NCI-H345 treated with DMSO at 0.1 percent for 48 hours (cell line): ENCODE data around the gene IFNA4.
"Not testable (repeated sequence)": the region's sequence is repeated elsewhere in the genome, so short reads cannot be mapped to it uniquely, and the experiment has no call there.

Source experiments
- DNase-seq: peaks from one replicate; lab custom pipeline; 2025; ENCODE audit not compliant: unreplicated experiment; lab: John Stamatoyannopoulos, UW

The IFNA4 gene

DNA sequence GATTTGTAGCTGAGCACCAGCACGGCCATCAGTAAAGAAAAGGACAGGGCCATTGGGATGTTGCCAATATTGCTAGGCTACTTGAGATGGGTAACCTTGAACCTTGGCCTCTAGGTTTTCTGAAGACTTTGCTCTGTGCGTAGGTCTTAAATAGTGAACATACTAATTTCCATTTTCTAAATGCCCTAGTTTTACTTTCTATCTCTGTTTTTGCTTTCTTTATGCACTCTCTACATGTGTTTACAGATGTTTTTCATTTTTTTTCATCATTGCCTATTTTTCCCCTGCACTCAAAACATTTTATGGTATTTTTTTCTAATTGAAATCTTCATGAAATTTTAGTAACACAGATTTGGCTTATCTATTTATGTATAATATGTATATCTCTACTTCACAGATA is 20.8 kb downstream of the IFNA4 start, which contains the start of gene IFNA21:
Gene IFNA21 (minus strand): TSS at position 101 of the 400 bp plus-strand sequence. CDS start 48 bp downstream, at position 53.
- DNase-seq: not testable (repeated sequence)

DNA sequence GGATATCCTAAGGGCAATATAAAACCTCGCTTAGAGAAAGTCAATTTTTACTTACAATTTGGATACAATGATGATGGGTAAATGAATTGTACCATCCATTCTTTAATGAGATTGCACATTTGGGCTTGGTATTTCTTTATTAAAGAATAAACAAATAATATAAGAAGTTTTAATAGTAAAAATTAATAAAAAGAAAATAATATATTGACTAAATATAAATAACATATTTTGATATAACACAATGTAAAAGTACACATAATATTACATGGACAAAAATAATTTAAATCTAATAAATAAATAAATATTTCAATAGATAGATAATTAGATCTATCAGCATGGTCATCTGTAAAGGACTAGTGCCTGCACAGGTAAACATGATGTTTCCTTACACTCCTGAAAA is 21.9 kb downstream of the IFNA4 start:
- DNase-seq: no peak

DNA sequence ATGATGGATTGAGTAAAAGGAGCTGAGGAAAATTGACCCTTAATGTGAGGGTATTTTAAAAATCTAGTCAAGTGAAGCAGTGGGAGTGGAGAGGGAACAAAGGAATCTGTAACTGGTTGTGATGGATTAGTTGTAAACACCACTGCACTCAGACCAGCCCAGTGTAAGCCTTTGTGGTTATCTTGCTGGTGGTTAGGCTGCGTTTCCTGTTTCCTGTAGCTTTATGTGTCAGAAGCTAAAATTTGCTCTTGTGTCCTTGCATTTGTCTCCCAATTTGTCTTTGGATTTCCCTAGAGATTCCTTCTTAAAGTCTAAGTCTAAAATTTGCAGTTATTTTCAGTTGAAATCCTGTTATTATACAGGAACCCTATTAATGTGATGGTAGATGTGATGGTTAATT is 27.2 kb downstream of the IFNA4 start:
- DNase-seq: no peak

DNA sequence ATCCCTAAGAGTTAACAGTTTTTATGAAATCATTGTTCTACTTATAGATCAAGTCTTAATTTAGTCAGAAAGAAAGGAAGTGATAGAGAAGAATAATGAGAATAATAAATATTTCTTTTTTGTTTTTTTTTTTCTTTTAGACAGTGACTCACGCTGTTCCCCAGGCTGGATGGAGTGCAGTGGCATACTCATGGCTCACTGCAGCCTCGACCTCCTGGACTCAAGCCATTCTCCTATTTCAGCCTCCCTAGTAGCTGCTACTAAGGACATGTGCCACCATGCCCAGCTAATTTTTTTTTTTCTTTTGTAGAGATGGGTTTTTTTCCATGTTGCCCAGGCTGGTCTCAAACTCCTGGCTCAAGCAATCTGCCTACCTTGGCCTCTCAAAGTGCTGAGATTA is 31.9 kb downstream of the IFNA4 start:
- DNase-seq: no peak

DNA sequence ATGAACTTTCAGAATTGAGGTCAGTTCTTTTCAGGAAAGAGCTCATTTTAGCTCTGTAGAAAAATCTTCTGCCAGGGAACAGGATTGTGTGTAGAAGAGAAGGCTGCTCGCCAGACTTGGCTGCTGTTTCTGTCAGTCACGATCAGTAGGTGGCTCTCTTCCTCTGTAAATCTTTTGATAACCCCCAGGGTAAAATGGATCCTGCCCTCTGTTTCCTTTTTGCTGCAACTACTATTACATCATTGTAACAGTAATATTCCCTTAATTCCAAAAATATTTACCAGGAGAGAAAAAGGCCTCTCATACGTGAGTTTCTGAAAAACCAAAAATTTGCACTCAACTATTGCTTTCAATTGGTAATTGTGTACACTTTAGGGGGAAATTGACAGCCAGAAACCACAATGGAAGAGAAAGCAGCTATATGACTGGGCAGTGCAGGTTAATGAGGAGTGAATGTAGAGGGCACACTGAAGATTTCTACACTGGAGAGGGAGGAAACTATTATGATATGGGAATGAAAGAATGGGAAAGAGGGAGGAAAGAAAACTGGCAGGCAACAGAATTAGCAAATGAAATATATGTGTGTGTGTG is 33.3 kb downstream of the IFNA4 start:
- DNase-seq: peak; percentile 2

DNA sequence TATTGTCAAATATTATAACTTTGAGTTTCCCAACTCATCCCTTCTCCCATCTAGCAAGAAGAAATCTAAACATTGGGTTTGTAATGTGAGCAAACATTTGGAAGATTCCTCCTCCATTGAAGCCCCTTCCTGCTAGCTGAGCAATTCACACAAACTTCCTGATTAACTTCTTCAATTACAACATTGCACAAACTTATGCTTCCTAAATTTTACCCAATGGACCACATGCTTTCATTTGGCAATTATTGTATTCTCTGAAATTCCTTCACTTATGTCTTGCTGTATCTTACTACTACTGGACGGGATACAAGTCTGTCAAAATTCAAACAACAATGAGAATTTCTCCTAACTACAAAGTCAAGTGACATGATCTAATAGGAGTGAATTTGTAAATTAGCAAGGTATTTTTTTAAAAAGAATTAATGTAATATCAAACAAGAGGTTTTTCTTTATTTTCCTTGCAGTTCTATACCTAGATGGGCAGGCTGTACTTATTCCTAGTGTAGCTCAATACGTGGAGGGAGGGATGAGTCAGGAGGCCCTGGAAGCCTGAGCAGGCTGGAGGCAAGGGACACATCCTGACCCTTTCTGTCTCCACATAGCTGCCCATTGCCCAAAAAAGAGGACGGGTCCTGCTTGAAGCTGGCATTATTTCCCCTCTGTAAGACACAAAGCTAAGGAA is 33.9 kb downstream of the IFNA4 start:
- no peak for DNase-seq

DNA sequence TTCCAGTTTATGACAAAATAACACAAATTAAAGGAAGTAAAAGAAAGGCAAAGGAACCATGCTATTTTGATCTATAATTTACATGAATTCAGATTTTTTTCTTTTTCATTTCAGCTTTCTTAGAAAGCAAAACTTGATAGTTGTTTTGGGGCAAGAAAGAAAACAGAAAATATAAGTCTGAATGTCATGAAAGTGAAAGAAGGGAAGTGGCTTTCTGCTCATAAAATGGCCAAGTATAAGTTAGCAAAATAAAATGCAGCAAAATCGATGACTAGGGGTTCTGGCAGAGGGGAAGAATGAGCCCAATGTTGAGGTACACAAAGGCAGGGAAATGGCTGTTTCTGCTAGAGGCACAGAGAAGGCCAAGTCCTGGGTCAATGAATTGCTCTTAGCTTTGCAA is 42.8 kb downstream of the IFNA4 start:
- no peak for DNase-seq

DNA sequence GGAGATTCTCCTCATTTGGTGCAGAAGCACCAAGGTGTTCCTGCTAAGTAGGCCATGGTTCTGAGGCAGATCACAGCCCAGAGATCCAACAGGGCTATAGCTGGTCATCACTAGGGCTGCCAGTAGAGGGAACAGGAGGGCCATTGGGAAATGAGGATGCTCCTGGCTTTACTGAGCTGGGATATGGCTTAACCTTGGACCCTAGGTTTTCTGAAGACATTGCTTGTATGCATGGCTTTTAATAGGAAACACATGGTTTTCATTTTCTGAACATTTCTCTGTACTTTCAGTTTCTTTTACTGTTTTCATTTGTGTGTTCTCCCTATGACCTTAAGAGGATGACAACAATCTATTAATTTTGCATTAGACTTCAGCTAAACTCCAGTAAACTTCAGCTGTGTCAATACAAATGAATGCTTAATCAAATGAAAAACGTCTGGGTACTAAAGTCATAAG is 45.9 kb downstream of the IFNA4 start, which contains the start of gene IFNW1:
Gene IFNW1 (minus strand): TSS at position 406 of the 456 bp plus-strand sequence. CDS start 262 bp downstream, at position 144.
- DNase-seq: no peak

DNA sequence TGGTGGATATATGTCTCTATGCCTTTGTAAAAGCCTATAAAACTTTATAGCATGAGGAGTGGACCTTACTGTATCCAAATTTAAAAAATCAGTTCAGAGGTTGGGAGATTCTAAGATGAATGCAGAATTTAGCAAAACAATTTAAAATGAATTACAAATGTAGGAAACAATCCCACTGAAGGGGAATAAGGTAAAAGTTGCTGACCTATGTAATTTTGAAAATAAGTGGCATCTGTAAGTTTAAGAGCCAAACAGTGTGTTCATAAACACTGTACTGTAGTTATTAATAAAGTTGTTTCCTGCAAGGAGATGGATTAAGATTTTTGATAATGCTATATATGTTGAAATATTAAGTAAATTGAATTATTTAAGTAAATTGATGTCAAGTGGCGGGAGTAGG is 50.4 kb downstream of the IFNA4 start:
- no peak for DNase-seq
